ENCODE results near the gene LRRTM2.
"Not testable (repeated sequence)": the region's sequence is repeated elsewhere in the genome, so short reads cannot be mapped to it uniquely, and the experiment has no call there.

Gene LRRTM2, protein sequence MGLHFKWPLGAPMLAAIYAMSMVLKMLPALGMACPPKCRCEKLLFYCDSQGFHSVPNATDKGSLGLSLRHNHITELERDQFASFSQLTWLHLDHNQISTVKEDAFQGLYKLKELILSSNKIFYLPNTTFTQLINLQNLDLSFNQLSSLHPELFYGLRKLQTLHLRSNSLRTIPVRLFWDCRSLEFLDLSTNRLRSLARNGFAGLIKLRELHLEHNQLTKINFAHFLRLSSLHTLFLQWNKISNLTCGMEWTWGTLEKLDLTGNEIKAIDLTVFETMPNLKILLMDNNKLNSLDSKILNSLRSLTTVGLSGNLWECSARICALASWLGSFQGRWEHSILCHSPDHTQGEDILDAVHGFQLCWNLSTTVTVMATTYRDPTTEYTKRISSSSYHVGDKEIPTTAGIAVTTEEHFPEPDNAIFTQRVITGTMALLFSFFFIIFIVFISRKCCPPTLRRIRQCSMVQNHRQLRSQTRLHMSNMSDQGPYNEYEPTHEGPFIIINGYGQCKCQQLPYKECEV

GRCh38 chr5:138874771-138875551, at the start of gene LRRTM2:
Gene LRRTM2 (minus strand): TSS chr5:138875335. CDS start chr5:138874911, 424 bp downstream.
- H3K36me3 Mint-ChIP-seq: no peaks in the 10 kb centered on the region
- H3K27ac Mint-ChIP-seq: no peak within 1 kb of the TSS
- no peak for DNase-seq (ENCODE audit: low spot score in 2 of 2)

GRCh38 chr5:138922494-138922893, 47.4 kb upstream of the LRRTM2 start:
- Mint-ChIP-seq H3K36me3 (peaks cover 32% of the 10 kb centered on the region), H3K9me3 (no peaks in the 10 kb centered on the region), H3K27ac (no peak overlapping the region), H3K4me1 (no peaks in the 10 kb centered on the region), H3K4me3 (no peak overlapping the region)
- DNase-seq (ENCODE audit: low spot score in 2 of 2) (no peak), ATAC-seq (no peak)

More at GRCh38 chr5:138874771-138875551, at the start of gene LRRTM2:
- no peaks in the 10 kb centered on the region for H3K9me3 Mint-ChIP-seq
- no peak within 1 kb of the TSS for H3K4me3 Mint-ChIP-seq
- H3K4me1 Mint-ChIP-seq: peaks cover 10% of the 10 kb centered on the region
- ATAC-seq: no peak

DNA sequence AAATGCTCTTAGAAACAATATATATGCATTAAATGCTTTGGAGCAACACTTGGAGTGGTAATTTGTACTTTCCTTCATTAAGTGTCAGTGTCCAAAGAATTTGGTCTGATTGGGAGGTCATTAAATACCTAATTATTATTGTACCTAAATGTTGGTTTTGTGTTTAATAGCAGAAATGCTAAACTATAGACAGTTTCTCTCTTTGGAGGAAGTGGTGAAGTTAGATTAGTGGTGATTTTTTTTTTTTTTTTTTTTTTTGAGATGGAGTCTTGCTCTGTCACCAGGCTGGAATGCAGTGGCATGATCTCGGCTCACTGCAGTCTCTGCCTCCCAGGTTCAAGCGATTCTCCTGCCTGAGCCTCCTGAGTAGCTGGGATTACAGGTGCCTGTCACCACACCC, 46.2 kb upstream of the LRRTM2 start:
- DNase-seq (ENCODE audit: low spot score in 2 of 2); ATAC-seq; H3K9me3 Mint-ChIP-seq; H3K4me3 Mint-ChIP-seq; H3K4me1 Mint-ChIP-seq; H3K27ac Mint-ChIP-seq: not testable (repeated sequence)
- H3K36me3 Mint-ChIP-seq: peaks cover 23% of the 10 kb centered on the region

GRCh38 chr5:138920181-138920580, 45.0 kb upstream of the LRRTM2 start:
- ATAC-seq (no peak), DNase-seq (ENCODE audit: low spot score in 2 of 2) (no peak)
- peaks cover 17% of the 10 kb centered on the region for H3K36me3 Mint-ChIP-seq
- H3K9me3 Mint-ChIP-seq: no peaks in the 10 kb centered on the region
- no peaks in the 10 kb centered on the region for H3K4me1 Mint-ChIP-seq
- H3K27ac Mint-ChIP-seq: no peak overlapping the region
- H3K4me3 Mint-ChIP-seq: no peak overlapping the region

DNA sequence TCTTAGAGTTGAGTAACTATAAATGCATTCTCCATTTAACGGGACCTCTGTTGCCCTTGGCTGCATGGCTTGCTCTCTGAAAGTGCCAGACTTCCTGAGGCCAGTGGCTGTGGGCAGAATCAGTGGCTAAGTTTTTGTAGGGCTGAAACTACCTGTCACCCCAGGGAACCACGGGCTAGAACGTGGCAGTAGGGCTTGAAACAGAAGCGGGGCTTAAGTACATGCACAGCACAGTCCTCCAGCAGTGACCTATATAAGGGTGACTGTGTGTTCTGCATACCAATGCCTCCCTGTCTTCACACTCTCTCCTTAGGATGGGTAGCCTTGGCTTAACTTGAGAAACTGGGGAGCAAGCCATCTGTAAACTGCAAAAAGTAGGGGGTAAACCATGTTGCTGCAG, 43.6 kb upstream of the LRRTM2 start:
- DNase-seq (ENCODE audit: low spot score in 2 of 2) (no peak), ATAC-seq (no peak)
- Mint-ChIP-seq H3K27ac (no peak overlapping the region), H3K9me3 (no peaks in the 10 kb centered on the region), H3K36me3 (peaks cover 14% of the 10 kb centered on the region), H3K4me3 (no peak overlapping the region), H3K4me1 (no peaks in the 10 kb centered on the region)

DNA sequence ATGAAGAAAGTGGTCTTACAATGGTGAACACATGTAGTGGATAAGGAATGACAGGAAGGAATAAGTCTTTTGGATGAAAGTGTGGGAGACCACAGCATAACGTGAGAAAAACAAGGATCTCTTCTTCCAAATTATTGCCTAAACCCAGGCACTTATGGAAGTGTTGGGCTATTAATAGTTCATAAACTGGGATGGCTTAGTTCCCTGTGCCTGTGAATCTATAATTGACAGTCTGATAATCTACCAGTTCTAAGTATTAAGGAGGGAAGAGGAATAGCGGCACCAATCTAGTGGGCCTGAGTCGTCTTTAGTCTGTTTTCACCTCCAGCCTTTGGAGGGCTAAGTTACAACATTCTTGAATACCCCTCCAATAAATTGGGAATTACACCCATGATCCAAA, 39.2 kb upstream of the LRRTM2 start:
- DNase-seq (ENCODE audit: low spot score in 2 of 2) (no peak), ATAC-seq (no peak)
- Mint-ChIP-seq H3K4me1 (no peaks in the 10 kb centered on the region), H3K27ac (no peak overlapping the region), H3K9me3 (no peaks in the 10 kb centered on the region), H3K4me3 (no peak overlapping the region), H3K36me3 (peaks cover 7% of the 10 kb centered on the region)

DNA sequence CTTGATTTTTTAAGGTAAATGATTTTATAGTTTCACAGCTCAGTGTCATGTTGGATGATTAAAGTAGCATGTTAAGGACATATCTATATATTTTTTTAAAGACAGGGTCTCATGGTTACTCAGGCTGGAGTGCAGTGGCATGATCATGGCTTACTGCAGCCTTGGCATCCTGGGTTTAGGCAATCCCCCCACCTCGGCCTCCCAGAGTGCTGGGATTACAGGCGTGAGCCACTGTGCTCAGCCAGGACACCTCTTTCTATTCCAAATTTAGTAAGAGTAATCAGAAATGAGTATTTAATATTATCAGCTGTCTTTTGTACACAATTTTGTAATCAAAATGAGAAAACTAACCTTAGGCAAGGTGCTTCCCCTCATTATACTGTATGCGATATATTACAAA, 38.6 kb upstream of the LRRTM2 start:
- H3K4me1 Mint-ChIP-seq: no peaks in the 10 kb centered on the region
- no peak overlapping the region for H3K27ac Mint-ChIP-seq
- H3K4me3 Mint-ChIP-seq: no peak overlapping the region
- H3K36me3 Mint-ChIP-seq: peaks cover 6% of the 10 kb centered on the region
- no peak for DNase-seq (ENCODE audit: low spot score in 2 of 2)
- no peak for ATAC-seq
- no peaks in the 10 kb centered on the region for H3K9me3 Mint-ChIP-seq

- Mint-ChIP-seq H3K27ac (no peak overlapping the region), H3K9me3 (no peaks in the 10 kb centered on the region), H3K4me1 (no peaks in the 10 kb centered on the region), H3K36me3 (peaks cover 6% of the 10 kb centered on the region), H3K4me3 (no peak overlapping the region)
- ATAC-seq (no peak), DNase-seq (ENCODE audit: low spot score in 2 of 2) (no peak)
These were observed 37.0 kb upstream of the LRRTM2 start for GRCh38 chr5:138912093-138912492.

DNA sequence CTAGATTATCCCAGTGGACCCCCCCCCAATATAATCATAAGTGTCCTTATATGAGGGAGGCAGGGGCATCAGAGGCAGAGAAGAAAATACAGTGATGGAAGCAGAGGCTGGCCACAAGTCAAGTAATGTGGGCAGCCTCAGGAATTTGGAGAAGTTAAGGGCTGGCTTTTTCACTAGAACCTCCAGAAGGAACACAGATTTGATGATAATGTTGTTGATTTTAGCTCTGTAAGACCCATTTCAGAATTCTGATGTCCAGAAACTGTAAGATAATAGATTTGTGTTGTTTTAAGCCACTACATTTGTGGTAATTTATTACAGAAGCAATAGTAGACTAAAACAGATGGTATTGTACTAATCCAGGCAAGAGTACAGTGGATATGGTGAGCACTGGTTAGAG, 36.3 kb upstream of the LRRTM2 start:
- DNase-seq (ENCODE audit: low spot score in 2 of 2): no peak
- H3K36me3 Mint-ChIP-seq: peaks cover 6% of the 10 kb centered on the region
- H3K27ac Mint-ChIP-seq: peak overlapping the region; percentile 0
- no peak for ATAC-seq
- H3K4me1 Mint-ChIP-seq: no peaks in the 10 kb centered on the region
- H3K4me3 Mint-ChIP-seq: no peak overlapping the region
- H3K9me3 Mint-ChIP-seq: no peaks in the 10 kb centered on the region

DNA sequence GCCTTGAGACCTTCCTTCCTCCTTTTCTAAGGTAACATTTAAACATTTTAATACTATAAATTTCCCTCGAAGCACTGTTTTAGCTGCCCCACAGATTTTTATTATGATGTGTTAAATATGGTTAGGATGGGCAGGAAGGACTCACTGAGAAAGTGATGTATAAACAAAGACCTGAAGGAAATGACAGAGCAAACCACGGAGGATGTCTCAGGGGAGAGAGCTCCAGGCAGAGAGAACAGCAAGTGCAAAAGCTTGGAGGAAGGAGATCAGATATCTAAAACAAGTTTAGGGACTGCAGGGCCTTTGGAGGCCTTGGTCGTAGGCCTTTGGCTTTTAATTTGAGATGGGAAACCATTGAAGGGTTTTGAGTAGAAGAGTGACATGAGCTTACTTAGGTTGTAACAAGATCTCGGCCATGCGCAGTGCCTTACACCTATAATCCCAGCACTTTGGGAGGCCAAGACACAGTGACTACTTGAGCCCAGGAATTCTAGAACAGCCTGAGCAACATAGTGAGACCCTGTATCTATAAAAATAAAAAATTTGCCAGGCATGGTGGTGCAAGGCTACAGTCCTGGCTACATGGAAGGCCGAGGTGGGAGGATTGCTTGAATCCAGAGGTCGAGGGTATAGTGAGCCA, 35.5 kb upstream of the LRRTM2 start:
- Mint-ChIP-seq H3K9me3 (no peaks in the 10 kb centered on the region), H3K27ac (peak overlapping the region; percentile 0), H3K36me3 (peaks cover under 1% of the 10 kb centered on the region), H3K4me3 (no peak overlapping the region), H3K4me1 (no peaks in the 10 kb centered on the region)
- ATAC-seq (peak; percentile 44), DNase-seq (ENCODE audit: low spot score in 2 of 2) (no peak)

DNA sequence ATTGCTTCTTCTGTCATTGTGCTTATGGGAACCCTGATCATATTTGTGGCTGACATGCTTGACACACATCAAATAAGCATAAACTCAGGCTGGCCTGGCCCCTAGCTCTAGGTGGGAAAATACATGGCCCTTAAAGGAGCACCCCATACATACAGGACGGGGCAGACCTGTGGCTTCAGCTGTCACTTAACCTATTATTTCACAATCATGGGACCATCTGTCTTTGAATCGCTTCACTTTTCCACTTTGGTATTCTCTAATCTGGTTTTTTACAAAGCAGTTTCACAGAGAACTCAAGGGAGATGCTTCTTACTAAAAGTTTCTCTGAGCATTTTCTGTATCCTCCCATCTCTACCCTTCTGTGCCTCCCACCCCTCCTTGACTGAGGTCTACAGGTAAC, 34.6 kb upstream of the LRRTM2 start:
- Mint-ChIP-seq H3K36me3 (peaks cover 5% of the 10 kb centered on the region), H3K9me3 (no peaks in the 10 kb centered on the region), H3K4me1 (no peaks in the 10 kb centered on the region), H3K4me3 (no peak overlapping the region), H3K27ac (no peak overlapping the region)
- ATAC-seq (no peak), DNase-seq (ENCODE audit: low spot score in 2 of 2) (no peak)

DNA sequence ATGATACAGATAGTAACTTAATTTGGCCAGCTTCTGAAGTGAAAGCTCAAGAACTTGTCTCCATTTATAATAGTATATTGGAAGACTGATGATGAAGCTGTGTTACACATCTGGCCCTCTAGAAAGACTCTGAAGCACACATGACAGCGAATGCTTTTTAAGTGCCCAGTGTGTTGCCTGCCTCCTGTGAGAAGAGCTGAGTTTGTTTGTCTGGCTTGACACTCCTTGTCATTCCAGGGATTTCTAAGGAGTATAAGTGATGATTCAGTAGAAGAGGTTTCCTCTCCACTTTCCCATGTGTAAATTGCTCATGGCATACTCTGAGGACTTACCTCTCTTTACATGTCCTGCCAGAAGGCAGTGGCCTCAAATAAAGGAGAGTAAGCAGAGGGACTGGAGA, 30.4 kb upstream of the LRRTM2 start:
- Mint-ChIP-seq H3K36me3 (peaks cover 31% of the 10 kb centered on the region), H3K9me3 (no peaks in the 10 kb centered on the region), H3K27ac (no peak overlapping the region), H3K4me3 (no peak overlapping the region), H3K4me1 (peaks cover 13% of the 10 kb centered on the region)
- ATAC-seq: no peak
- DNase-seq (ENCODE audit: low spot score in 2 of 2): no peak

- no peaks in the 10 kb centered on the region for H3K9me3 Mint-ChIP-seq
- H3K36me3 Mint-ChIP-seq: peaks cover 37% of the 10 kb centered on the region
- no peak overlapping the region for H3K27ac Mint-ChIP-seq
- peaks cover 25% of the 10 kb centered on the region for H3K4me1 Mint-ChIP-seq
- DNase-seq (ENCODE audit: low spot score in 2 of 2) (no peak), ATAC-seq (no peak)
- no peak overlapping the region for H3K4me3 Mint-ChIP-seq
These were observed 28.1 kb upstream of the LRRTM2 start for GRCh38 chr5:138903130-138903775.

DNA sequence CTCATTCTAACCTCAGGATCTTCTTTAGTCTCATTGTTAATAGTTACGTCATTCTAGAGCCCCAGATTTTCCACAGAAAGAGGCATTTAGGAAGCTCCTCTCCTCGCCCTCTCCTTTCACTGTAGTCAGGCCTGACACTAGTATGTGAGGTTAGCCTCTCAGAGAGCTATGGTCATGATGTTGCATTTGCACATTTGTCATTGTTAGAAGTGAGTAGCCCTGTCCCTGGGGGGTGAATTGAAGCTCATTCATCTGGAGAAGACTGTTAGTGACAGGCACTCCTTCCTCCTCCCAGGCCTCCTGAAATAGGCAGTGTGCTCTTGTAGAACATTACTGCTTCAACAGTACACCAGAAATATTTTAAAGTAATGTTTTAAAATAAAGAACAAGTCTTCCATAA, 26.6 kb upstream of the LRRTM2 start:
- Mint-ChIP-seq H3K9me3 (no peaks in the 10 kb centered on the region), H3K4me1 (peaks cover 25% of the 10 kb centered on the region), H3K27ac (peak overlapping the region; percentile 60), H3K36me3 (peaks cover 37% of the 10 kb centered on the region), H3K4me3 (no peak overlapping the region)
- ATAC-seq: no peak
- no peak for DNase-seq (ENCODE audit: low spot score in 2 of 2)

All from stimulated activated effector memory CD8-positive, alpha-beta T cell treated with anti-CD3 and anti-CD28 coated beads, Interleukin-12 subunit alpha, Interleukin-12 subunit beta, amount 100 ng/mL, for 72 hours (primary cell).